Esophagus (tissue), 2 donors: ENCODE measurements around the gene C19orf12. TPM values are rescaled to one million over a fixed set of nuclear protein-coding genes. Genes with fewer than 3 reads are reported as not detected.
A peak's percentile ranks its signal among the peaks of the same experiment; 100 is the strongest.

Source experiments
- H3K27ac ChIP-seq, 2 donors: one replicate each; pipeline ENCODE4 v1.5.1; 2013; ENCODE audit warnings: low read depth in 2 of 2, mild to moderate bottlenecking in 2 of 2, inconsistent platforms in 1 of 2, low read length in 1 of 2, moderate library complexity in 1 of 2
- H3K27me3 ChIP-seq, 2 donors: one replicate each; pipeline ENCODE4 v1.6.1; 2013; ENCODE audit warnings: low read length in 2 of 2, control low read depth in 1 of 2, mild to moderate bottlenecking in 1 of 2; ENCODE audit not compliant: insufficient read depth in 2 of 2, control insufficient read depth in 1 of 2
- H3K36me3 ChIP-seq, 2 donors: one replicate each; pipeline ENCODE4 v1.6.1; 2013; ENCODE audit warnings: low read length in 1 of 2; ENCODE audit not compliant: control insufficient read depth in 2 of 2, insufficient read depth in 2 of 2
- H3K4me1 ChIP-seq, 2 donors: one replicate each; pipeline ENCODE4 v1.6.1; 2013; ENCODE audit warnings: low read length in 1 of 2; ENCODE audit not compliant: control insufficient read depth in 2 of 2, insufficient read depth in 2 of 2
- H3K4me3 ChIP-seq, 2 donors: one replicate each; pipeline ENCODE4 v1.5.1; 2013; ENCODE audit warnings: low read length in 2 of 2, mild to moderate bottlenecking in 2 of 2, low read depth in 1 of 2, moderate library complexity in 1 of 2
- H3K9me3 ChIP-seq, 2 donors: one replicate each; pipeline ENCODE4 v1.6.1; 2013; ENCODE audit warnings: mild to moderate bottlenecking in 2 of 2, low read depth in 1 of 2, low read length in 1 of 2, moderate library complexity in 1 of 2; ENCODE audit not compliant: control insufficient read depth in 2 of 2, insufficient read depth in 1 of 2
- WGBS, 2 donors: extraction: QIAGEN DNeasy Blood & Tissue Kit; methylation state at CpG; one replicate each; pipeline ENCODE4 v1.1.7; 2013; 5-methylcytosine and 5-hydroxymethylcytosine counted together
- polyA plus RNA-seq, 2 donors: library from polyadenylated mRNA; stranded (reverse); fragments of 200-250 nt; gene quantifications; one replicate each; pipeline ENCODE4 v1.2.3, GENCODE V29; 2013
- donor health status: healthy with polysubstance abuse.
- donor health status: Bipolar disorder and iron deficiency.

Gene C19orf12
- polyA plus RNA-seq, 2 donors = 8.2 to 8.4 TPM

GRCh38 chr19:29702161-29702962, 12.7 kb downstream of the C19orf12 start:
- WGBS, 2 donors = 90 to 91% methylated on average over 30 of the region's 30 CpGs
- H3K36me3 ChIP-seq = peaks cover under 1 to 20% of the 10 kb centered on the region in 2 donors
- H3K27me3 ChIP-seq = no peaks in the 10 kb centered on the region
- no peaks in the 10 kb centered on the region for H3K4me1 ChIP-seq
- H3K4me3 ChIP-seq = no peak overlapping the region
- peaks cover 0 to 3% of the 10 kb centered on the region in 2 donors for H3K9me3 ChIP-seq
- H3K27ac ChIP-seq = no peak overlapping the region

- no peak overlapping the region for H3K4me3 ChIP-seq
- H3K27me3 ChIP-seq = no peaks in the 10 kb centered on the region
- H3K36me3 ChIP-seq = peaks cover 0 to 15% of the 10 kb centered on the region in 2 donors
- H3K27ac ChIP-seq = no peak overlapping the region
- H3K9me3 ChIP-seq = peaks cover 0 to 3% of the 10 kb centered on the region in 2 donors
- H3K4me1 ChIP-seq = no peaks in the 10 kb centered on the region
- WGBS, 2 donors = 72 to 74% methylated on average over 6 of the region's 6 CpGs
These were observed 14.6 kb downstream of the C19orf12 start for GRCh38 chr19:29700498-29700897.

GRCh38 chr19:29699861-29700260, 15.2 kb downstream of the C19orf12 start:
- Histone ChIP-seq H3K27me3 (no peaks in the 10 kb centered on the region), H3K4me1 (no peaks in the 10 kb centered on the region), H3K9me3 (peaks cover 0 to 3% of the 10 kb centered on the region in 2 donors), H3K27ac (no peak overlapping the region), H3K36me3 (peaks cover 0 to 13% of the 10 kb centered on the region in 2 donors), H3K4me3 (no peak overlapping the region)
- WGBS, 2 donors = 77 to 79% methylated on average over 5 of the region's 5 CpGs

GRCh38 chr19:29697523-29698261, 17.4 kb downstream of the C19orf12 start:
- 76 to 88% methylated on average over 7 to 10 of the region's 10 CpGs for WGBS, 2 donors
- peaks cover 0 to 3% of the 10 kb centered on the region in 2 donors for H3K9me3 ChIP-seq
- H3K4me3 ChIP-seq = no peak overlapping the region
- no peak overlapping the region for H3K27ac ChIP-seq
- no peaks in the 10 kb centered on the region for H3K4me1 ChIP-seq
- H3K27me3 ChIP-seq = no peaks in the 10 kb centered on the region
- H3K36me3 ChIP-seq = peaks cover 0 to 7% of the 10 kb centered on the region in 2 donors

- no peaks in the 10 kb centered on the region for H3K4me1 ChIP-seq
- no peak overlapping the region for H3K4me3 ChIP-seq
- H3K9me3 ChIP-seq = no peaks in the 10 kb centered on the region
- no peaks in the 10 kb centered on the region for H3K36me3 ChIP-seq
- WGBS, 2 donors = 65 to 90% methylated on average over 2 of the region's 2 CpGs
- no peak overlapping the region for H3K27ac ChIP-seq
- no peaks in the 10 kb centered on the region for H3K27me3 ChIP-seq
These were observed 18.6 kb downstream of the C19orf12 start for GRCh38 chr19:29696565-29696846.

GRCh38 chr19:29695765-29696564, 19.1 kb downstream of the C19orf12 start:
- H3K27ac ChIP-seq = no peak overlapping the region
- H3K27me3 ChIP-seq = no peaks in the 10 kb centered on the region
- no peak overlapping the region for H3K4me3 ChIP-seq
- 79 to 83% methylated on average over 6 of the region's 6 CpGs for WGBS, 2 donors
- H3K4me1 ChIP-seq = no peaks in the 10 kb centered on the region
- no peaks in the 10 kb centered on the region for H3K9me3 ChIP-seq
- no peaks in the 10 kb centered on the region for H3K36me3 ChIP-seq

GRCh38 chr19:29694669-29695627, 20.1 kb downstream of the C19orf12 start:
- H3K4me1 ChIP-seq = no peaks in the 10 kb centered on the region
- no peaks in the 10 kb centered on the region for H3K36me3 ChIP-seq
- H3K9me3 ChIP-seq = peaks cover 0 to 3% of the 10 kb centered on the region in 2 donors
- no peaks in the 10 kb centered on the region for H3K27me3 ChIP-seq
- H3K27ac ChIP-seq = no peak overlapping the region
- no peak overlapping the region for H3K4me3 ChIP-seq
- 66 to 71% methylated on average over 19 of the region's 19 CpGs for WGBS, 2 donors

GRCh38 chr19:29694161-29694560, 20.9 kb downstream of the C19orf12 start:
- H3K27ac ChIP-seq = peak overlapping the region in 1 of 2 donors; percentile 24
- 81 to 85% methylated on average over 5 of the region's 5 CpGs for WGBS, 2 donors

More at GRCh38 chr19:29694161-29694560, 20.9 kb downstream of the C19orf12 start:
- H3K4me3 ChIP-seq = no peak overlapping the region
- H3K9me3 ChIP-seq = peaks cover 0 to 3% of the 10 kb centered on the region in 2 donors
- no peaks in the 10 kb centered on the region for H3K36me3 ChIP-seq
- no peaks in the 10 kb centered on the region for H3K4me1 ChIP-seq
- H3K27me3 ChIP-seq = no peaks in the 10 kb centered on the region
